ENCODE measurements around the gene RFNG. TPM values are rescaled to one million over a fixed set of nuclear protein-coding genes. Genes with fewer than 3 reads are reported as not detected.

Gene RFNG
- total and polyA plus RNA-seq, 2 of the 13 experiments (the other 11 are each of a cell fraction or from before 2014, with no cell fraction given) = 61.4 to 64.0 TPM

GRCh38 chr17:82080048-82080788, 28.6 kb upstream of the RFNG start:
- POLR2A ChIA-PET = interaction anchor here (1.2 kb wide), 1 partner anchor 17 kb away, joined by 3 read pairs; no protein-coding TSS in a partner anchor
- ATAC-seq (no peak), FAIRE-seq (no peak), DNase-seq (ENCODE audit: low spot score) (no peak)
- Histone ChIP-seq H3K27ac (ENCODE audit: extremely low read length, insufficient read depth, low read length) (no peak overlapping the region), H3K9me3 (ENCODE audit: low read length) (no peaks in the 10 kb centered on the region), H4K20me1 (ENCODE audit: insufficient read depth, low read length) (peaks cover 48% of the 10 kb centered on the region), H3K4me1 (ENCODE audit: insufficient read depth, low read length) (peaks cover 11% of the 10 kb centered on the region), H2AFZ (ENCODE audit: low read length) (no peak overlapping the region), H3K36me3 (replicated peaks in 1 of 2; ENCODE audit: control insufficient read depth in 1 of 2, insufficient read depth in 2 of 2, low read length in 2 of 2) (peaks cover 55 to 67% of the 10 kb centered on the region in 2 experiments), H3K4me2 (ENCODE audit: low read depth, low read length) (no peak overlapping the region), H3K79me2 (ENCODE audit: insufficient read depth, low read length) (no peaks in the 10 kb centered on the region), H3K27me3 (ENCODE audit: control insufficient read depth in 1 of 2, insufficient read depth in 2 of 2, low read length in 2 of 2) (no peaks in the 10 kb centered on the region), H3K4me3 (replicated peaks in 1 of 3; ENCODE audit: insufficient read depth in 1 of 3, low read depth in 2 of 3, low read length in 3 of 3) (no peak overlapping the region), H3K9ac (ENCODE audit: insufficient read depth, low read depth, low read length) (no peak overlapping the region)
- BruUV-seq (replicated peaks) = no TSS peak
- in situ Hi-C loops (cut with HindIII; ENCODE audit: extremely low pct_ligation_motif_present, low pct_unique_long_range_greater_than_20kb) (no loop called here), intact Hi-C loops (cut with micrococcal nuclease; ENCODE audit: unreplicated experiment) (no loop called here)
- 98% methylated on average over 36 of the region's 36 CpGs for WGBS (ENCODE audit: low lambda C conversion rate)
- CTCF ChIA-PET (ENCODE audit: low intra/inter-chr PET ratio, low total read pairs) = no interaction called here
- TF ChIP-seq KDM4B (CRISPR knock-in tag; IDR thresholded peaks at IDR 0.05) = no peak
- no peak for TF ChIP-seq THAP9 (CRISPR knock-in tag; IDR thresholded peaks at IDR 0.05; ENCODE audit: borderline replicate concordance)
- no peak for TF ChIP-seq FOXO1 (CRISPR knock-in tag; IDR thresholded peaks at IDR 0.05)
- TF ChIP-seq ETS1 (CRISPR knock-in tag; IDR thresholded peaks at IDR 0.05) = no peak
- no peak for TF ChIP-seq RELA (CRISPR knock-in tag; IDR thresholded peaks at IDR 0.05)
- no peak for TF ChIP-seq ZNF362 (CRISPR knock-in tag; IDR thresholded peaks at IDR 0.05; ENCODE audit: borderline replicate concordance)
- no peak for TF ChIP-seq TARDBP (CRISPR knock-in tag; IDR thresholded peaks at IDR 0.05)
- no peak for TF ChIP-seq ZNF264 (CRISPR knock-in tag; IDR thresholded peaks at IDR 0.05)
- TF ChIP-seq E2F5 (CRISPR knock-in tag; conservative IDR thresholded peaks at IDR 0.05) = no peak
- TF ChIP-seq SMAD3 (CRISPR knock-in tag; IDR thresholded peaks at IDR 0.05) = no peak
- no peak for TF ChIP-seq LCORL (IDR thresholded peaks at IDR 0.05)
- TF ChIP-seq LCORL (CRISPR knock-in tag; IDR thresholded peaks at IDR 0.05) = no peak
- no peak for TF ChIP-seq ZIK1 (CRISPR knock-in tag; IDR thresholded peaks at IDR 0.05; ENCODE audit: borderline replicate concordance, low read depth)
- TF ChIP-seq BORCS8-MEF2B (CRISPR knock-in tag; IDR thresholded peaks at IDR 0.05) = no peak
- TF ChIP-seq HNRNPLL (IDR thresholded peaks at IDR 0.05; ENCODE audit: low read depth, low read length, poor library complexity, severe bottlenecking) = peak; percentile 8
- TF ChIP-seq EZH2 (conservative IDR thresholded peaks at IDR 0.05; ENCODE audit: low read depth, low read length) = no peak
- TF ChIP-seq RAD51 (IDR thresholded peaks at IDR 0.05; ENCODE audit: borderline replicate concordance) = no peak
